H1 (cell line): ENCODE data around the gene HIBADH. TPM values are rescaled to one million over a fixed set of nuclear protein-coding genes. Genes with fewer than 3 reads are reported as not detected.

Source experiments
- CTCF ChIA-PET: fragments of 300-600 bp; sonication (Branson Sonifier 250); formaldehyde crosslinking; loops from one replicate; lab custom pipeline; 2021; ENCODE audit not compliant: partially characterized antibody; lab: Charles Lee
- POLR2A ChIA-PET: fragments of 300-600 bp; sonication (Branson Sonifier 250); formaldehyde crosslinking; loops from one replicate; lab custom pipeline; 2021; ENCODE audit warnings: inconsistent platforms; ENCODE audit not compliant: partially characterized antibody; lab: Charles Lee
- DNase-seq, 2 experiments: peaks; one replicate each; pipeline versions ENCODE4 v3.0.0 to v3.0.0-alpha.2; 2010 to 2022; ENCODE audit warnings: low spot score in 2 of 2, low read depth in 1 of 2, mixed read lengths in 1 of 2
- FAIRE-seq: peaks from 2 replicates; lab custom pipeline; 2011; peaks lifted over from hg19 to GRCh38; lab: Jason Lieb, UNC
- H2AFZ ChIP-seq: 2 replicates; pipeline ENCODE4 v1.8.1; 2012; ENCODE audit warnings: low read length, inconsistent platforms
- H2AK5ac ChIP-seq: 2 replicates; pipeline ENCODE4 v1.6.1; 2013; ENCODE audit warnings: low read depth, low read length
- H2BK120ac ChIP-seq: replicated peaks from 2 replicates; pipeline ENCODE3; 2013; ENCODE audit warnings: low read depth, low read length, inconsistent platforms
- H2BK12ac ChIP-seq: 2 replicates; pipeline ENCODE4 v1.6.1; 2013; ENCODE audit warnings: low read depth, low read length
- H2BK15ac ChIP-seq: 2 replicates; pipeline ENCODE4 v1.6.1; 2013; ENCODE audit warnings: low read length
- H2BK20ac ChIP-seq: 2 replicates; pipeline ENCODE4 v1.6.1; 2013; ENCODE audit warnings: low read length
- H2BK5ac ChIP-seq: 2 replicates; pipeline ENCODE4 v1.6.1; 2013; ENCODE audit warnings: low read depth, low read length
- H3K14ac ChIP-seq: 2 replicates; pipeline ENCODE4 v1.6.1; 2013; ENCODE audit warnings: inconsistent platforms; ENCODE audit not compliant: insufficient read length
- H3K18ac ChIP-seq: 2 replicates; pipeline ENCODE4 v1.6.1; 2013; ENCODE audit warnings: low read length; ENCODE audit errors: extremely low read depth
- H3K23ac ChIP-seq: 2 replicates; pipeline ENCODE4 v1.6.1; 2013; ENCODE audit warnings: inconsistent platforms; ENCODE audit not compliant: insufficient read length
- H3K23me2 ChIP-seq: 2 replicates; pipeline ENCODE4 v1.6.1; 2013; ENCODE audit warnings: low read depth, low read length
- H3K27ac ChIP-seq: 2 replicates; pipeline ENCODE4 v1.6.1; 2011; ENCODE audit warnings: low read depth, low read length, inconsistent platforms
- H3K27me3 ChIP-seq, 4 experiments: replicated peaks in 1 of 4; 1 replicate in 1 of 4; 2 replicates in 3 of 4; pipeline versions ENCODE4 v1.6.1 to v1.8.1; 2011 to 2013; ENCODE audit warnings: low read length in 3 of 4, mild to moderate bottlenecking in 3 of 4, inconsistent platforms in 2 of 4, mixed read lengths in 2 of 4, moderate library complexity in 1 of 4; ENCODE audit not compliant: control insufficient read depth in 3 of 4, insufficient read depth in 3 of 4; ENCODE audit errors: extremely low read depth in 1 of 4
- H3K36me3 ChIP-seq, 4 experiments: 2 replicates each; pipeline versions ENCODE4 v1.6.1 to v1.8.1; 2011 to 2013; ENCODE audit warnings: mild to moderate bottlenecking in 4 of 4, low read length in 3 of 4, moderate library complexity in 2 of 4, control low read depth in 1 of 4, inconsistent platforms in 1 of 4; ENCODE audit not compliant: insufficient read depth in 4 of 4, control insufficient read depth in 2 of 4
- H3K4ac ChIP-seq: replicated peaks from 2 replicates; pipeline ENCODE3; 2013; ENCODE audit warnings: low read length, low read depth, mixed read lengths, inconsistent platforms; ENCODE audit not compliant: insufficient read length
- H3K4me1 ChIP-seq, 4 experiments: replicated peaks in 1 of 4; 1 replicate in 1 of 4; 2 replicates in 3 of 4; pipeline versions ENCODE4 v1.6.1 to v1.8.1; 2011 to 2013; ENCODE audit warnings: low read length in 3 of 4, inconsistent platforms in 2 of 4, mixed read lengths in 1 of 4; ENCODE audit not compliant: insufficient read depth in 4 of 4, control insufficient read depth in 3 of 4
- H3K4me2 ChIP-seq, 2 experiments: 2 replicates each; pipeline versions ENCODE4 v1.6.1 to v1.8.1; 2011 to 2013; ENCODE audit warnings: low read depth in 2 of 2, low read length in 2 of 2, control low read depth in 1 of 2, inconsistent platforms in 1 of 2, mild to moderate bottlenecking in 1 of 2; ENCODE audit not compliant: insufficient read depth in 1 of 2
- H3K4me3 ChIP-seq, 4 experiments: fragments of 200-600, 300-600 bp in 1 of 4; sonication (generic), shearing (Covaris generic), sonication (Bioruptor Twin) in 1 of 4; 2 replicates each; pipeline versions ENCODE4 v1.5.1 to v1.8.1; 2011 to 2016; ENCODE audit warnings: low read length in 4 of 4, low read depth in 3 of 4, control low read depth in 2 of 4, inconsistent platforms in 2 of 4, mild to moderate bottlenecking in 2 of 4, mixed read lengths in 1 of 4, moderate library complexity in 1 of 4; ENCODE audit not compliant: insufficient read depth in 2 of 4; ENCODE audit errors: extremely low read depth in 1 of 4
- H3K56ac ChIP-seq: replicated peaks from 2 replicates; pipeline ENCODE3; 2013; ENCODE audit warnings: low read depth, mild to moderate bottlenecking, mixed read lengths, low read length, inconsistent platforms; ENCODE audit not compliant: insufficient read length
- H3K79me1 ChIP-seq: 2 replicates; pipeline ENCODE4 v1.6.1; 2013; ENCODE audit warnings: low read depth, low read length, control low read depth
- H3K79me2 ChIP-seq, 2 experiments: 2 replicates each; pipeline versions ENCODE4 v1.6.1 to v1.8.1; 2012 to 2013; ENCODE audit warnings: low read length in 2 of 2, mild to moderate bottlenecking in 2 of 2, inconsistent platforms in 1 of 2; ENCODE audit not compliant: insufficient read depth in 2 of 2, control insufficient read depth in 1 of 2
- H3K9ac ChIP-seq, 4 experiments: replicated peaks in 1 of 4; 1 replicate in 1 of 4; 2 replicates in 3 of 4; pipeline versions ENCODE4 v1.6.1 to v1.8.1; 2011 to 2013; ENCODE audit warnings: low read depth in 3 of 4, low read length in 3 of 4, control low read depth in 2 of 4, mild to moderate bottlenecking in 2 of 4, moderate library complexity in 2 of 4, inconsistent platforms in 1 of 4; ENCODE audit errors: extremely low read depth in 1 of 4
- H3K9me3 ChIP-seq, 2 experiments: 2 replicates each; pipeline versions ENCODE4 v1.6.1 to v1.8.1; 2012 to 2013; ENCODE audit warnings: mild to moderate bottlenecking in 2 of 2, moderate library complexity in 2 of 2, control low read depth in 1 of 2, inconsistent platforms in 1 of 2, low read depth in 1 of 2, low read length in 1 of 2, mixed read lengths in 1 of 2; ENCODE audit not compliant: insufficient read depth in 2 of 2
- H4K20me1 ChIP-seq, 2 experiments: replicated peaks in 1 of 2; 2 replicates each; pipeline versions ENCODE3 to v1.8.1; 2011 to 2013; ENCODE audit warnings: inconsistent platforms in 2 of 2, low read length in 2 of 2, mild to moderate bottlenecking in 1 of 2; ENCODE audit not compliant: insufficient read depth in 2 of 2, control insufficient read depth in 1 of 2
- H4K5ac ChIP-seq: 2 replicates; pipeline ENCODE4 v1.6.1; 2013; ENCODE audit warnings: low read length, low read depth, mixed read lengths, inconsistent platforms; ENCODE audit not compliant: insufficient read length
- H4K8ac ChIP-seq: 2 replicates; pipeline ENCODE4 v1.8.0; 2013; ENCODE audit warnings: mild to moderate bottlenecking, moderate library complexity, low read length, inconsistent platforms; ENCODE audit not compliant: insufficient read depth; ENCODE audit errors: extremely low read depth
- H4K91ac ChIP-seq: replicated peaks from 2 replicates; pipeline ENCODE3; 2013; ENCODE audit warnings: low read length, mixed read lengths, inconsistent platforms; ENCODE audit not compliant: insufficient read length
- CBX8 ChIP-seq: fragments of 300-800, 300-1000 bp; sonication (generic); IDR thresholded peaks from 2 replicates; pipeline ENCODE4 v1.7.1; 2016; ENCODE audit warnings: low read depth, low read length, borderline replicate concordance
- CEBPB ChIP-seq: IDR thresholded peaks from 2 replicates; pipeline ENCODE4 v1.6.1; 2012; ENCODE audit warnings: low read depth, low read length
- KDM4A ChIP-seq: IDR thresholded peaks from one replicate; pipeline ENCODE4 v1.7.1; 2012; ENCODE audit warnings: low read depth, mild to moderate bottlenecking, moderate library complexity, low read length, inconsistent platforms; ENCODE audit not compliant: severe bottlenecking
- KDM5A ChIP-seq: fragments of 200-600 bp; IDR thresholded peaks from 2 replicates; pipeline ENCODE4 v1.7.1; 2012; ENCODE audit warnings: mild to moderate bottlenecking, low read length, inconsistent platforms, mixed read lengths
- POLR2A ChIP-seq, 2 experiments: IDR thresholded peaks; 1 replicate in 1 of 2; 2 replicates in 1 of 2; pipeline ENCODE4 v1.6.1; 2011; ENCODE audit warnings: low read depth in 2 of 2, low read length in 2 of 2, mild to moderate bottlenecking in 2 of 2; ENCODE audit errors: control extremely low read depth in 1 of 2
- RXRA ChIP-seq: IDR thresholded peaks from 2 replicates; pipeline ENCODE4 v1.6.1; 2011; ENCODE audit warnings: low read depth, mild to moderate bottlenecking, low read length, moderate library complexity; ENCODE audit not compliant: insufficient read depth
- SIRT6 ChIP-seq: IDR thresholded peaks from one replicate; pipeline ENCODE4 v1.7.1; 2012; ENCODE audit warnings: low read length, inconsistent platforms
- SP4 ChIP-seq: IDR thresholded peaks from 2 replicates; pipeline ENCODE4 v1.6.1; 2012; ENCODE audit warnings: low read length, inconsistent platforms
- SRF ChIP-seq: IDR thresholded peaks from 2 replicates; pipeline ENCODE4 v1.6.1; 2011; ENCODE audit warnings: mild to moderate bottlenecking, low read depth, low read length, moderate library complexity
- SUZ12 ChIP-seq: fragments of 200-600 bp; sonication (generic); IDR thresholded peaks from 2 replicates; pipeline ENCODE4 v1.6.1; 2012; ENCODE audit warnings: mild to moderate bottlenecking, inconsistent platforms, low read length, moderate library complexity, mixed read lengths
- TEAD4 ChIP-seq: IDR thresholded peaks from 2 replicates; pipeline ENCODE4 v1.6.1; 2012; ENCODE audit warnings: low read depth, low read length, inconsistent platforms, mixed read lengths
- YY1 ChIP-seq: IDR thresholded peaks from 2 replicates; pipeline ENCODE4 v1.6.1; 2011; ENCODE audit warnings: low read depth, mild to moderate bottlenecking, low read length
- WGBS, 2 experiments: shearing (Covaris generic) in 1 of 2; methylation state at CpG; one replicate each; pipeline versions ENCODE4 v1.1.6 to v1.1.7; 2013 to 2015; ENCODE audit warnings: low lambda C conversion rate in 2 of 2, mixed read lengths in 2 of 2, inconsistent platforms in 1 of 2, low coverage in 1 of 2, missing lambda C conversion rate in 1 of 2; ENCODE audit not compliant: insufficient replicate concordance in 2 of 2, insufficient coverage in 1 of 2, insufficient read length in 1 of 2; ENCODE audit errors: extremely low coverage in 1 of 2, missing lambda C conversion rate in 1 of 2; 5-methylcytosine and 5-hydroxymethylcytosine counted together
- polyA plus RNA-seq, 7 experiments: library from polyadenylated mRNA; depleted of rRNA in 3 of 7; stranded (reverse) in 5 of 7; unstranded in 2 of 7; fragments of >200 nt in 5 of 7; fragments of 200-250 nt in 2 of 7; gene quantifications; 1 replicate in 5 of 7; 2 replicates in 1 of 7; 4 replicates in 1 of 7; pipeline versions ENCODE4 v1.2.1 to v1.2.3, GENCODE V29; 2011 to 2013; ENCODE audit warnings: missing spikeins in 2 of 7, mixed read lengths in 2 of 7
- total RNA-seq: library from RNA; stranded (reverse); fragmentation: NEBNext Ultra II Directional; extraction: Animal tissue kit (Norgen Biotek cat#: 25700); gene quantifications from 2 replicates; pipeline ENCODE4 v1.2.1, GENCODE V29; 2021

HIBADH gene
- total and polyA plus RNA-seq, 2 of the 8 experiments (the other 6 are each of a cell fraction or from before 2014, with no cell fraction given) = 30.1 to 39.5 TPM

DNA sequence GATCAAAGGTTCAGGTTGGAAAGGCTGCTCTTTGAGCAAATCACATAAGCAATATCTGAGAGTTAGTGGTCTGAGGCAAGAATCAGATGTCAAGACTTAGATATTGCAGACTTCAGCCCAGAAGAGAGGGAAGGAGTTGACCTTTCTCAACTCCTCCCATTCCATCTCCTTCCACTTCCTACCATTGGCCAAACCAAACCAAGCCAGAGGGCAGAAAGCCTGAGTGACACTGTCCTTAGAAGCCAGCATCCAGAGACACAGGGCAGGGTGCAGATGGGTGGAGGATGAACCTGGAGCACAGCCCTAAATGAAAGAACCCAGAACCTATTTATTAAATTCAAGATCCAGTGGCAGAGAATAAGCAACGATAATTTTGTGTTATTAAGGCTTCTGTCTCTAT, 180.5 kb downstream of the HIBADH start:
- Histone ChIP-seq H2BK15ac (no peak overlapping the region), H3K18ac (no peak overlapping the region), H4K5ac (no peak overlapping the region), H3K4me1 (no peaks in the 10 kb centered on the region), H2BK12ac (no peak overlapping the region), H4K91ac (no peak overlapping the region), H3K4me3 (no peak overlapping the region), H3K27me3 (no peaks in the 10 kb centered on the region), H3K79me1 (no peaks in the 10 kb centered on the region), H3K4ac (no peak overlapping the region), H4K20me1 (no peaks in the 10 kb centered on the region), H3K14ac (no peak overlapping the region), H3K23me2 (no peaks in the 10 kb centered on the region), H2BK5ac (no peak overlapping the region), H2AFZ (no peak overlapping the region), H3K27ac (no peak overlapping the region), H3K36me3 (no peaks in the 10 kb centered on the region), H3K9ac (no peak overlapping the region), H3K56ac (no peak overlapping the region), H3K4me2 (no peak overlapping the region), H3K79me2 (no peaks in the 10 kb centered on the region), H3K9me3 (no peaks in the 10 kb centered on the region), H2AK5ac (no peak overlapping the region), H4K8ac (no peak overlapping the region), H3K23ac (no peak overlapping the region), H2BK20ac (no peak overlapping the region), H2BK120ac (no peak overlapping the region)
- FAIRE-seq (no peak), DNase-seq (no peak)
- 89% methylated on average over 1 of the region's 1 CpG; no CpG with 5 or more reads in 1 of the 2 experiments for WGBS, 2 experiments
- ChIA-PET CTCF (interaction anchor here (0.5 to 0.6 kb wide), 2 partner anchors 63 to 94 kb away, joined by 3 to 5 read pairs; no protein-coding TSS in a partner anchor), POLR2A (no interaction called here)
- TF ChIP-seq TEAD4 (no peak), SUZ12 (no peak), KDM5A (no peak), SP4 (no peak), CBX8 (no peak), SIRT6 (no peak), RXRA (no peak), SRF (no peak), POLR2A (IDR thresholded peaks at IDR 0.05; ENCODE audit: control extremely low read depth in 1 of 2, low read depth in 2 of 2, low read length in 2 of 2) (no peak), YY1 (no peak), KDM4A (no peak), CEBPB (no peak)
